Measurements from ENCODE around the gene VPS37B. TPM values are rescaled to one million over a fixed set of nuclear protein-coding genes. Genes with fewer than 3 reads are reported as not detected.

Gene VPS37B
- total and polyA plus RNA-seq, 10 of the 15 experiments (the other 5 are each of a cell fraction or from before 2014, with no cell fraction given): 0.66 to 68.6 (median 39.6) TPM

GRCh38 chr12:122875590-122876220 is 20.2 kb downstream of the VPS37B start (continued):
- no peak for TF ChIP-seq SIN3A (IDR thresholded peaks at IDR 0.05; ENCODE audit: low read depth, low read length)
- TF ChIP-seq ESRRA (IDR thresholded peaks at IDR 0.05; ENCODE audit: low read length): no peak
- TF ChIP-seq MTA2 (IDR thresholded peaks at IDR 0.05; ENCODE audit: low read depth): peak; percentile 64; the same call in 1 of the 2 replicates
- TF ChIP-seq ZSCAN29 (IDR thresholded peaks at IDR 0.05): no peak
- no peak for TF ChIP-seq RFX5 (IDR thresholded peaks at IDR 0.05; ENCODE audit: low read depth, low read length)
- TF ChIP-seq YBX1 (IDR thresholded peaks at IDR 0.05): no peak
- TF ChIP-seq BACH1 (IDR thresholded peaks at IDR 0.05; ENCODE audit: borderline replicate concordance): no peak
- peak; percentile 90 for TF ChIP-seq MTA3 (IDR thresholded peaks at IDR 0.05; ENCODE audit: borderline replicate concordance, low read length)
- no peak for TF ChIP-seq POU2F2 (IDR thresholded peaks at IDR 0.05; ENCODE audit: borderline replicate concordance, low read depth, low read length)
- TF ChIP-seq PKNOX1 (IDR thresholded peaks at IDR 0.05): no peak
- TF ChIP-seq EP300 (IDR thresholded peaks at IDR 0.05; ENCODE audit: borderline replicate concordance in 1 of 2, control insufficient read depth in 1 of 2, low read depth in 2 of 2, low read length in 2 of 2): peak; percentile 6 to 74; a peak in 2 of 4 replicates
- no peak for TF ChIP-seq TCF7 (IDR thresholded peaks at IDR 0.05; ENCODE audit: borderline replicate concordance)
- peak; percentile 68 for TF ChIP-seq SKIL (IDR thresholded peaks at IDR 0.05; ENCODE audit: low read depth, poor library complexity, severe bottlenecking)
- TF ChIP-seq NR2C1 (IDR thresholded peaks at IDR 0.05): no peak
- TF ChIP-seq PAX8 (IDR thresholded peaks at IDR 0.05): 0 out of 2 replicates have a peak, but pooled peaks have one; percentile 41
- no peak for TF ChIP-seq IRF4 (IDR thresholded peaks at IDR 0.05; ENCODE audit: low read depth, low read length)
- no peak for TF ChIP-seq NFYB (IDR thresholded peaks at IDR 0.05; ENCODE audit: insufficient read depth, low read depth, low read length)

All from GM12878 (cell line).